Omental fat pad (tissue), 4 donors: ENCODE results near the gene RETREG3. TPM values are rescaled to one million over a fixed set of nuclear protein-coding genes. Genes with fewer than 3 reads are reported as not detected.
A peak's percentile ranks its signal among the peaks of the same experiment; 100 is the strongest.

Experiments
- ATAC-seq: fragments of 150-250 bp; one replicate; pipeline ENCODE4 v1.9.1; 2016; ENCODE audit warnings: mild to moderate bottlenecking, moderate library complexity; ENCODE audit not compliant: low FRiP score
- DNase-seq: peaks from one replicate; pipeline ENCODE4 v3.0.0-alpha.2; 2019; ENCODE audit warnings: low spot score
- total RNA-seq, 4 donors: library from RNA; depleted of rRNA; stranded (reverse); fragments of >200 nt; gene quantifications; one replicate each; pipeline ENCODE4 v1.1.0, GENCODE V29; 2016
- TF ChIP-seq, protein P1 (sequence below), 3 donors: fragments of 450-650 bp; IDR thresholded peaks; one replicate each; pipeline ENCODE4 v1.5.1; 2016 to 2017; ENCODE audit warnings: antibody characterized with exemption in 3 of 3, mild to moderate bottlenecking in 3 of 3, moderate library complexity in 2 of 3

The RETREG3 gene
- total RNA-seq, 4 donors from 2014 or later, result 37.0 to 70.3 (median 55.5) TPM

DNA sequence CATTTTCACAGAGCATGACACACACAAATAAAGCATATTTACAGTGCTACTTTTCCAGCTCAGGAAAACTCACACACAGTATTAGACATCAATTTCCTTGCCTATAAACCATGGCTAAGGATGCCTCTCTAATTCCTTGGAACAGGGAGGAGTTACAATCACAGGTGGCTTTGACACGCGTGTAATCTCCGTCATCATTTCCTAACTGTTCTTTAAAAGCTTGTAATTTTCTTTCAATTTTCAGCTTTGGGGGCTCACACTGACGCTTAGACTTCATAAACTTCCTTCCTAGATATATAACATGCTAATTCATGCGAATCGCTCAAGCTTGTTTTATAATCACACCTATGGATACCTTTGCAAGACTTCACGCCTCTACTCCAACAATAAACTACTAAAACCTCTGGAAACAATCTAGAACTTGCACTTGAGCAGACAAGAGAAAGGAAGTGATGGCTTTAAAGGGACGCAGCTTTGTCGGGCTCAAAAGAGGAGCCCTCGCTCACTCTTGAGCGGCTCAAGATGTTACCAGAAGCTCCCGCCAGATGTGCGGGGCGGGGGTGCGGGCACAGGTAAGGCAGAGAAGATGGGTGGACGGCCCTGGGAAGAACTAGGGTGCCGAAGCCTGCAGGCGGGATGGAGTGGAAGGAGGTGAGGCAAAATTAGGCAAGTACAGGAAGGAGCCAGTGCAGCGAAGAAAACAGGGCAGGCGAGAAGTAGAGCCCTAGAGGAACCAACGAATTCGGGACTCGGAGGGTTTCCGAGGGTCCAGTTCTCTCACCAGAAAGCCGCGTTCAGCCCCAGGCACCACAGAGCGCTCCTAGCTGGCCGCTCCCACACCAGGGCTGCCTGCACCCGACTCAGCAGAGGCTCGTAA, 631 bp downstream of the RETREG3 start:
- no peak for DNase-seq
- ATAC-seq, result peak; percentile 64
- TF ChIP-seq, protein P1, sequence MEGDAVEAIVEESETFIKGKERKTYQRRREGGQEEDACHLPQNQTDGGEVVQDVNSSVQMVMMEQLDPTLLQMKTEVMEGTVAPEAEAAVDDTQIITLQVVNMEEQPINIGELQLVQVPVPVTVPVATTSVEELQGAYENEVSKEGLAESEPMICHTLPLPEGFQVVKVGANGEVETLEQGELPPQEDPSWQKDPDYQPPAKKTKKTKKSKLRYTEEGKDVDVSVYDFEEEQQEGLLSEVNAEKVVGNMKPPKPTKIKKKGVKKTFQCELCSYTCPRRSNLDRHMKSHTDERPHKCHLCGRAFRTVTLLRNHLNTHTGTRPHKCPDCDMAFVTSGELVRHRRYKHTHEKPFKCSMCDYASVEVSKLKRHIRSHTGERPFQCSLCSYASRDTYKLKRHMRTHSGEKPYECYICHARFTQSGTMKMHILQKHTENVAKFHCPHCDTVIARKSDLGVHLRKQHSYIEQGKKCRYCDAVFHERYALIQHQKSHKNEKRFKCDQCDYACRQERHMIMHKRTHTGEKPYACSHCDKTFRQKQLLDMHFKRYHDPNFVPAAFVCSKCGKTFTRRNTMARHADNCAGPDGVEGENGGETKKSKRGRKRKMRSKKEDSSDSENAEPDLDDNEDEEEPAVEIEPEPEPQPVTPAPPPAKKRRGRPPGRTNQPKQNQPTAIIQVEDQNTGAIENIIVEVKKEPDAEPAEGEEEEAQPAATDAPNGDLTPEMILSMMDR (IDR thresholded peaks at IDR 0.05), result no peak

DNA sequence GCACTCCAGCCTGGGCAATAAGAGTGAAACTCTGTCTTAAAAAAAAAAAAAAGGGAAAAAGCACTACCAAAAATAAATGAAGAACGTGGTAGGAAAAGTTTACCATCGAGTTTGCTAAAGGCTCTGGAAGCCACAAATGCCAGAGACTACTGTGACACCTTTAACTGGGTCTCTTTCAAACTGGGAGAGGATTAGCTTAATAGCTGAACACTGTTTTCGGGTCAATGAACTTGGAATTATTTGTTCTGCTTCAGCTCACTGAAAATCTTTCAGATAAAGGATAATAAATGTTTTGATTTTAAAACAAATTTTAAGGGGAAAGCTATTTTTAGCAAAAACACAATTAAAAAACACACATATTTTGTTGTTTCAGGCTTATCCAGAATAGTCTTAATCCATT, 1.4 kb downstream of the RETREG3 start:
- TF ChIP-seq, protein P1 (IDR thresholded peaks at IDR 0.05), result no peak
- DNase-seq, result no peak
- no peak for ATAC-seq

DNA sequence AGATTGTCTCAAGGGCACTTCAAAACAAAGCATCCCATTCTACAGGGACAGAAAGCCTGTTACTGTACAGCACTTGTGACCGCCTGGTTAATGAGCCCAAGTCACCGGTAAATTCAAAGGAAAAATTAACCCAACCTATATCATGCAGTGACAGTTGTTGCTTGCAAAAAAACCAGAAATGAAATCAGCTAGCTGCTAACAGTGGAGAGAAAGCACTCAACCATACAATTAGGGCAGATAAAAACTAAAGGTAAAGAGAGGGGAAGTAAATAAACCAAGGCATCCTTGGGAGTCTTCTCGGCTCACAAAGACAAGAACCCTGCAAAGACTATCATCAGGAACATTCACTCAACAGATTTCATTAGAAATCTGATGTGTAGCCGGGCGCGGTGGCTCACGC, 5.9 kb downstream of the RETREG3 start:
- DNase-seq, result no peak
- TF ChIP-seq, protein P1 (IDR thresholded peaks at IDR 0.05), result no peak
- no peak for ATAC-seq

DNA sequence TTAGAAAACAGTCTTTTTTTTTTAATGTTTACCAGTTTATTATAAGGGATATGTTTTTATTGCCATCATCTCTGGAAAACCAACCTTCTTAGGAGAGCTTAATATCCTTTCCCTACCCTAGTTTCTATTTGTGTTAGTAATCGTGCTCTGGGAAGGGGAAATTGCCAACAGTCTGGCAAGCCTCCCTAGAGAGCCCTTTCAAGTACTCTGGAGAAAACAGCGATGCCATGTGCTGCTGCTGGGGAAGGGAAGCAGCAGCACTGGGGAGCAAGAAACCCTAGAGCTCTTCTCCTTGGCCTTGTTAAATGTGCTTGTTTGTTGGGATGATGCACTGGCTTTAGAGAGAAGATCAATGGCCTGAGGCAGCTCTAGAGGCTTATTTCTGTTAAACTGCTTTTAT, 10.3 kb downstream of the RETREG3 start:
- TF ChIP-seq, protein P1 (IDR thresholded peaks at IDR 0.05), result no peak
- ATAC-seq (no peak), DNase-seq (no peak)

DNA sequence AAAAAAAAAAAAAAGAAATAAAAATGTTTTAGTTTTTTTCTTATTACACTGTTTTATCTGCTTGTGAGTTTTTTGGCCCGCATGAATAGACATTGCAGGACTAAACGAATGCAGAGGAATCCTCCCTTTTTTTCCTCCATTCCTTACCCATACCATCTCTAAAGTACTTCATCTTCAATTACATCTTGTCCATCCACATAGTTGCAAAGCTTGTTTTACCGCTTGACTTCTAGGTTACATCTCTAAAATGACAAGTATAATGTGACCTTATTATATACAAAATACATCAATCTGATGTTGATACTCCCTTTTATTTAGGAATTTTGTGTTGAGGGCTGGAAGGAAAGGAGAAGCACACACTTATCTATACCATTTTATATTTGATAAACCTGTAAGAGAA, 12.8 kb downstream of the RETREG3 start:
- ATAC-seq (no peak), DNase-seq (no peak)
- TF ChIP-seq, protein P1 (IDR thresholded peaks at IDR 0.05), result no peak

DNA sequence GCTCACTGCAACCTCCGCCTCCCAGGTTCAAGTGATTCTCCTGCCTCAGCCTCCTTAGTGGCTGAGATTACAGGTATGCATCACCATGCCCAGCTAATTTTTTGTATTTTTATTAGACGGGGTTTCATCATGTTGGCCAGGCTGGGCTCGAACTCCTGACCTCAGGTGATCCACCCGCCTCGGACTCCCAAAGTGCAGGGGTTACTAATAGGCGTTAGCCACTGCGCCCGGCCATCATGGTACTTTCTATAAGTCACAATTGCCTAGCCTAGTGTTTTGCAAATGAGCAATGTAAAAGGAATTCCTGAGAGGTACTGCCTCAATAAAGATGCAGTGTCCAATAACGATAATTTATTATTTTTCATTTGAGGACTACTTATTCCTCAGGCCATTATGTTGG, 17.8 kb downstream of the RETREG3 start:
- ATAC-seq (no peak), DNase-seq (no peak)
- TF ChIP-seq, protein P1 (IDR thresholded peaks at IDR 0.05), result no peak

DNA sequence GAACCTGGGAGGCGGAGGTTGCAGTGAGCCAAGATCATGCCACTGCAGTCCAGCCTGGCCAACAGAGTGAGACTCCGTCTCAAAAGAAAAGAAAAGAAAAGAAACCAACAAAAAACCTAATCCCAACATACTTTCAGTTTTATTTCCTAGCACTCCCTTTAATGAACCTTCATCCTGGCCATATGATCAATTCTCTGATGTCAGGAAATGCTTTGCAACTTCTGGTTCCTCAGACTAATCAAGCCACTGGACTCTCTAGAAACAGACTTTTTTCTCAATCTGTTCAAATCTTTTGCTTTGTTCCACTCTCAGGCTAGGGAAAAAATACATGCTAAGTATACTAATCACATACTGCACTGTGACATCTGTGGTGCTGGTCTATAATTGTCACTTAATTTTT, 18.3 kb downstream of the RETREG3 start:
- DNase-seq, result no peak
- no peak for ATAC-seq

More for the DNA sequence above, 18.3 kb downstream of the RETREG3 start:
- TF ChIP-seq, protein P1 (IDR thresholded peaks at IDR 0.05), result no peak
